NCI-H748 (cell line): ENCODE results near the gene CIITA.

Experiments used
- DNase-seq: peaks from one replicate; lab custom pipeline; 2025; ENCODE audit not compliant: unreplicated experiment; lab: John Stamatoyannopoulos, UW

The CIITA gene

DNA sequence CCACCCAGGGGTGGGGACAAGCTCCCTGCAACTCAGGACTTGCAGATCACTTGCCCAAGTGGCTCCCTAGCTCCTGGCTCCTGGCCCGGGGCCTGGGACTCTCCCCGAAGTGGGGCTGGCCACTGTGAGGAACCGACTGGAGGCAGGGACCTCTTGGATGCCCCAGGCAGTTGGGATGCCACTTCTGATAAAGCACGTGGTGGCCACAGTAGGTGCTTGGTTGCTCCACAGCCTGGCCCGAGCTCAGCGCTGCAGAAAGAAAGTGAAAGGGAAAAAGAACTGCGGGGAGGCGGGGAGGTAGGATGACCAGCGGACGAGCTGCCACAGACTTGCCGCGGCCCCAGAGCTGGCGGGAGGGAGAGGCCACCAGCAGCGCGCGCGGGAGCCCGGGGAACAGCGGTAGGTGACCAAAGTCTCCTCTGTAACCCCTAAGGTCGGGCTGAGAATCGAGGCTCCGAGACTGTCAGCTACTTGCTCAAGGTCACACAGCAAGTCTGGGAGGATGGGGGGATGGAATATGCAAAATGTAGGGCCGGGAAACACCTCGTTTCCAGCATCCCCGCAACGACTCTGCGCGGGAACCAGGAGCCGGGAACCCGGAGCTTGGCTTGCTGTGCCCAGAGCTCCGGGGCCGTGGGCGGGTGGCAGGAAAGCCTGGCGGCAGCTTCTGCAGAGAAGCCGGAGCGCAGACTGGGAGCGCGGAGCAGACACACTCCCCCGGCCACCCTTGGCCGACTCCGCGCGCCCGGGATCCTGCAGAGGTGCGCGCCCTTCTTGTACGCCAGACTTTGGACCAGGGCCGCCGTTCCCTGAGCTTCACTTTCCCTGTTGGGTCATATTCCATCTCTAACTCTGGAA, 1.9 kb downstream of the CIITA start:
- DNase-seq: peak; percentile 19

DNA sequence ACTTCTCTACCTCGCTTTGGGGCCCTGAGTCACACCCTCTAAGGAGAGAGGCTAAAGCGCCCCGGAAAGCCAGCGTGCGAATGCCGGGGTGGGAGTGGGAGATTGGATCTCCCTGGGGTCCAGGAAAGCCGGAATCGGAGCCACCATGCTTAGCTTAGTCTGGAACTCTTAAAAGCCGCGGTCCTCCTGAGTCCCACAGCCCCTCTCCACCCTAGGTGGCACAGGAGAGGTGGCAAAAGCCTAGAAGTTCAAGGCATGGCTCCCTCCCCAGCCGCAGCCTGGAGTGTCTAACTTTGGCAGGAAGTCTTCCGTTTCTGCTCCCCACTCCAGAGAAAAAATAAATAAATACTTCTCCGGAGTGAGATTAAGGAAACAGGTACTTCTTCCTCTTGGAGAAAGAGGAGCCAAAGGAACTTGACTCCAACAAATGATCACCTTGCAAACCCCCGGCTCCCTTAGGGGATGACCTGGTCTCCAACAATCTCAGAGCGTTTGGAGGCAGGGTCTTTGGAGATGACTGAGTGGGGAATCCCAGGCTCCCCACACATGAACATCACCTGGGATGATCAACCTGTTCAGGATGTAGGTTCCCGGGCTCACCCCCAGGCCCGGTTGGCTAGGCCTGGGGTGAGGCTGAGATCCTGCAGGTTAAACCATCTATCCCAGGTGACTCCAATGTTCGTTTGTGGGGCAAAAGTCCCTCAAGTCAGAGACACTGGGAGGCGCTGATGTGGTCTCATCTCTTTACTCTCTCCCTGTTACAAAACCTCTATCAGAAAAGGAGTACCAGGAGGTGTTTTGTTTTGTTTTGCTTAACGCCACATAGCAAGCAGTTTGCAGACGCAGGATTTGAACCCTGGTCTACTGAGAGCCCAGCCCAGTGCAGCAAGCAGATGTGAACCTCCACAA, 2.9 kb downstream of the CIITA start:
- no peak for DNase-seq

DNA sequence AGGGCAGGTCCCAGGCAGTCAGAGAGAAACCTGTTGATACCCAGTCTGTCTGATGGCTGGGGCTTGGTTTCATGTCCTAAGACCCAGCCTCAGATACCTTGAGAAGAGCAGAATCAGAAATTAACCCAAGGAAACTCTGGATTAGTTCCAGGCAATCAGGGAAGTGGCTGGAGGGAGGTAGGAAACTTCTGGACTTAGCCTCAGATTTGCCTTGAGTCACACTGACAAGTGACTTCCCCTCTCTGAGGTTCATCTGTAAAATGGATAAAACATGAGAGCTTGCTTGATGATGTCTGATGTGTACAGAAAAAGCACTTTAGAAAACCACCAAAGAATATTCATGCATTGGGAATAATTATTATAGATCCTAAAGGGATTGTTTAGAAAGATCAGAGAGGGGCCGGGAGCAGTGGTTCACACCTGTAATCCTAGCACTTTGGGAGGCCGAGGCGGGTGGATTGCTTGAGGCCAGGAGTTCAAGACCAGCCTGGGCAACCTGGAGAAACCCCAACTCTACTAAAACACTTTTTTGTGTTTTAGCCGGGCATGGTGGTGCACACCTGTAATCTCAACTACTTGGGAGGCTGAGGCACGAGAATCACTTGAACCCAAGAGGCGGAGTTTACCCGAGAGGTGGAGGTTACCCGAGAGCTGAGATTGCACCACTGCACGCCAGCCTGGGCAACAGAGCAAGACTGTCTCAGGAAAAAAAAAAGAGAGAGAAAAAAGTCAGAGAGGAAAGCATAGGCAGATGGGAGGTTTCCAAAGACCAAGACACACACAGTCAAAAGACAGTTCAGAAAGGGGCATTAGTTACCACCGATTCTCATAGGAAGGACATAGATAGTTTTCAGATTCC, 3.8 kb downstream of the CIITA start:
- DNase-seq: no peak

DNA sequence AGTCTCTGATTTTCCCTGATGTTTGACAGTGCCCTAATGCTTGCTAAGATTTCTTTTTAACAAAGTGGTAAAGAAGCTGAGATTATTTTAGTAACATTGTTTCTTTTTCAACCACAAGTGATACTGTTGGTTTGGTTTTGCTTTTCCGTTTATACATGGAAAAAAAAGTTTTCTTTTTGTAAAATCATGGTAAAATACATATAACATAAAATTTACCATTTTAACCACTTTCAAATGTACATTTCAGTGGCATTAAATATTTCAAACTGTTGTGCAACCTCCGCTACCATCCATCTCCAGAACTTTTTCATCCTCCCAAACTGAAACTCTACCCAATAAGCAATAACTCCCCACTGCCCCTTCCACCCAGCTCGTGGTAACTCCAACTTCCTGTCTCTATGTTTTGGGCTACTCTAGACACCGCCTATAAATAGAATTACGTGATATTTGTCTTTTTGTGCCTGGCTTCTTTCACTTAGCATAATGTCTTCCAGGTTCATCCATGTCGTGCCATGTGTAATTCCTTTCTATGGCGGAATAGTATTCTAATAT, 4.6 kb downstream of the CIITA start:
- no peak for DNase-seq

DNA sequence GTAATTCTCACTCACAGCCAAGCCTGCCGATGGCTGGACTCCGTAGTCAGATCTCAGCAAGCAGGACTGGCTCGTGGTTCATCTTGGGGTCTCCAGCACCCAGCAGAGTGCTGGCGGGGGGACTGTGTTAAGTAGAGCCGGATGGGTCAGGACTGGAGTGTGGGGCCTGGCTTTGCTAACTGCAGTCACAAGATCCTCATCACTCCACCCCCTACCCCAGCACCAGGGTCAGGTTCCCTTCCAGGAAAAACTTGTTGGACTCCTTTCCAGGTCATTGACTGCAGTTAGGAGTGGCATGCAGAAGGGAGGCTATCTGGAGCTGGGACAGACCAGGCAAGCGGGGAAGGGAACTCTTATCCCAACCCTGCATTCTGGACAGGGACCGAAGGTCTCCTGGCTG, 6.0 kb downstream of the CIITA start:
- DNase-seq: no peak

DNA sequence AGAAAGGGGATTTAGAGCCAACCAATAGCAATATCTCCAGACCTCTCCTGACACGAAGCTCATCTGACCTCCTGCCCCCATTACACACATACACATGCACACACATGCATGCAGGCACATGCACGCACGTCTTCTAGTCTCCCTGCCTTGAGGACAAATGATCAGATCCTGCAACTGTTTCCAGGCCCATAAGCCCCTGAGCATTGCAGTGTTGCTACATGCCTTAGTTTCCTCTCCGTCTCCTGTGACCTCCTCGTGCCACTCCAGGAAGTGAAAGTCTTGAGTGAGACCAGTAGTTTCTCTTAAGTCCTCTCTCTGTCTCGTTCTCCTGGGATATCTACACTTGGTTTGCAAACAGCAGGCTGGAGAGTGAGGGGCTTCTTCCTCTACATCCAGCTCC, 8.2 kb downstream of the CIITA start:
- no peak for DNase-seq

DNA sequence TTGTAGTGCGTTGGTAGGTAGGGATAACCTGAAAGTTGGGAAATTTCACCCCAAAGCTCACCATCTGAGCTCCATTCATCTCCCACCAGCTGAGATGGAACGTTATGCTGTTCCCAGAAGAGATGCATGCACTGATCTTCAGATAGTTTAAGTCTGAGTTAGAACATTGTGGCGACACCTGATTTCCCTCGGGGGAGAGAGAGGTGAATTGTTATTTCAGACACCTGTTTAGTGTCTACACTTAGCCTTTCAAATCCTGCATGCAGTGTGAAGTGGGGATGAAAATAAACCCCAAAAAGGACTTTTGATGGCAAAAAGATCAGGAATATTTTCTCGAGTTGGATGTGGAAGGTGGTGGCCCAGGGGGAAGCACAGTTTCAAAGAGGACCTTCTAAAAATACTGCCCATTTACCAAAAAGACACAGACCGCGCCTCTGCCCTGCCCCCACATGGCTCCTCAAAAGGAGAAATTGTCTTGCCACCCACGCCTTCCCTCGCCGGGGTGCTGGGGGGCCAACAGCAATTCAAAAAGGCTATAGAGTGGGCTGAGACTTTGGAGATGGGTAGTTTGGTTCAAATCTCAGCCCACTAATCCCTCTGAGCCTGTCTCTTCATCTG, 11.4 kb downstream of the CIITA start:
- no peak for DNase-seq

DNA sequence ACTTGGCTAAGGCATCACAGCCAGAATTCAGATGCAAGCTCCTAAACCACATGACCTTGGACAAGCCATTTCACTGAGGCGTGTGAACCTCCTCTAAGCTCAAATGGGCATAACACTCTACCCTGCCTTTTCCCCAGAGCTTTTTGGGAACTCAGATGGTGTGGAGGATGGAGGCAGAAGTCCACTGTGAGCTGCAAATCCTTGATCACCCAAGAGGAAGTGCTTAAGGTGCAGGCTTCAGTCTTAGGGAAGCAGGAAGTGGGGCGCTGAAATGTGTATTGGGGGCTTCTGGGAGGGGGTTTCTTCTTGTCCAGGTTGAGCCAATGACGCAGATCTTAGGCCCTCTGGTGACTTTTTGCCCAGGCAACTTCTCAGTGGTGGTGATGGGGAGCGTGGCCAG, 12.9 kb downstream of the CIITA start:
- DNase-seq: no peak

DNA sequence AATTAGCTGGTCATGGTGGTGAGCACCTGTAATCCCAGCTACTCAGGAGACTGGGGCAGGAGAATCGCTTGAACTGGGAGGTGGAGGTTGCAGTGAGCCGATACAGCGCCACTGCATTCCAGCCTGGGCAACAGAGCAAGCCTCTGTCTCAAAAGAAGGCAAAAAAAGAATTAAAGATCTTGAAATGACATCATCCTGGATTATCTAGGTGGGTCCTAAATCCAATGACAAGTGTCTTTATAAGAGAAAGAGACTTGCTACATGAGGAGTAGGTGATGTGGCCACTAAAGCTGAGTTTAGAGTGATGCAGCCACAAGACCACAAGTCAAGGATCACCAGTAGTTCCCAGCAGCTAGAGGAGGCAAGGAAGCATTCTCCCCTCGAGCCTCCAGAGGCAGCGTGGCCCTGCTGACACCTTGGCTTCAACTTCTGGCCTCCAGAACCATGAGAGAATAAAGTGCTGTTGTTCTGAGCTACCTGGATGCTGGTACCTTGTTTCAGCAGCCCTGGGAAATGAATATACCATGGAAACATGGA, 15.8 kb downstream of the CIITA start:
- no peak for DNase-seq

DNA sequence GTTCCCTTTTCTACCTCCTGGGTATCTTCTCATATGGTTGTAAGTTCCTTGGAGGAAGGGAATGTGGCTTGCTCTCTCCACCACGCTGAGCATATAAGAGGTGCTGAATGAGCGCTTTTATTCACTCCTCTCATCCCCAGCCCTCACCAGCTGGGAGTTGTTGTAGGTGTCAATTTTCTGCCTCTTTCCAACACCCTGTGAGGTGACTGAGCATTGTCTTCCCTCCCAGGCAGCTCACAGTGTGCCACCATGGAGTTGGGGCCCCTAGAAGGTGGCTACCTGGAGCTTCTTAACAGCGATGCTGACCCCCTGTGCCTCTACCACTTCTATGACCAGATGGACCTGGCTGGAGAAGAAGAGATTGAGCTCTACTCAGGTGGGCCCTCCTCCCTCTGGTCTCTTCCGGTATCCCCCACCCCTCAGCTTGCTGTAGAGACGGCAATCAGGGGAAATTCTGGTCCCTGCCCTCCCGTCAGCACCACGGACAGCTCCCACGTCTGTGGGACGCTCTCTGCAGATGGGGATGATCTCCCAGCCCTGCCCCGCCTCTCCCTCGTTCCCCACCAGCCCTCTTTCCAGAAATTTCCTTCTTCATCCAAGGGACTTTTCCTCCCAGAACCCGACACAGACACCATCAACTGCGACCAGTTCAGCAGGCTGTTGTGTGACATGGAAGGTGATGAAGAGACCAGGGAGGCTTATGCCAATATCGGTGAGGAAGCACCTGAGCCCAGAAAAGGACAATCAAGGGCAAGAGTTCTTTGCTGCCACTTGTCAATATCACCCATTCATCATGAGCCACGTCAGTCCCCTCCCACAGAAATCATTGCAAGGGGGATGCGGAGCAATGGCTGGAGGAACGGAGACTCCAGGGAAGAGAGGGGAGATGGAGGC, 18.3 kb downstream of the CIITA start:
- DNase-seq: no peak

DNA sequence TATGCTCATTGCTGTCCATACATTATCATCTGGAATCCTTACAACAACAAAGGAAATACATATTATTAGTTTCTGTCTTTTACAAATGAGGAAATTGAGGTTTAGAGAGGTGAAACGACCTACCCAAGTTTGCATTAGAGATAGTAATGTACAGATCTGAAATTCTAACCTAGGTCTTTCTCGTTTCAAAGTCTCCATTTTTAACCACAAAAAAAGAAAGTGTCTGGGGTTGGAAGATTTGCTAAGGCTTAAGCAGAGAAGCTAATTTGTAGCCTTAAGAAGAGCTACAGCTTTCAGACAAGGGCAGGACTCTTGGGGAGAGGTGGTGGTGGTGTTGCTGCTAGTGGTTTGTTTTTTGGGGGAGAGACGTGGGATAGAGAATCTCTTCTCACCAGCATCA, 19.2 kb downstream of the CIITA start:
- DNase-seq: no peak

DNA sequence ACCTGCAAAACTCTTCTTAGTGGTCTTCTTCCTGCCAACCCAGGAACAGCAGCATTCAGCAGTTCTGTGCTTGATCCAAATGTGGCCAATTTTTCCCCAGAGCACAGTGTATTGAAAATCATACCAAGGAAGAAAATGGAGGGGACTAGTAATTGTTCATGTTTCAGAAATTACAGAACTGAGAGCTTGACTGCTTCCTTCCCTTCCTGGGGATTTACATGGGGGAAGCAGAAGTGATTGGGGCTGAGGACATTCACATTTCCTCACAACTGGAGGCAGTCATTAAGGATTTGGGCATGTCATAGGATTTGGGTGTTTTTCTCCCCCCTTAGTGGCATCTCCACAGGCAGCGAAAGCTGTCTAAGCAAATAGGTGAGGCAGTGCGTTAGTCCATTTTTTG, 19.7 kb downstream of the CIITA start:
- DNase-seq: no peak

DNA sequence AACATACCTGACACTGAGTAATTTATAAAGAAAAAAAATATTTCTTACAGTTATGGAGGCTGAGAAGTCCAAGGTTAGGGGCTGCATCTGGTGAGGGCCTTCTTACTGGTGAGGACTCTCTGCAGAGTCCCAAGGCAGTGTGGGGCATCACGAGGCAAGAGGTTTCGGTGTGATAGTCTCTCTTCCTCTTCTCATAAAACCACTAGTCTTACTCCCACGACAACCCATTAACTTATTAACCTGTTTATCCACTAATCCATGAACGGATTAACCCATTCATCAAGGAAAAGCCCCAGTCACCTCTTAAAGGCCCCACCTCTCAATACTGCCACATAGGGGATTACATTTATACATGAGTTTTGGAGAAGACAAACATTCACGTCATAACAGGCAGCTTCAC, 20.1 kb downstream of the CIITA start:
- no peak for DNase-seq

DNA sequence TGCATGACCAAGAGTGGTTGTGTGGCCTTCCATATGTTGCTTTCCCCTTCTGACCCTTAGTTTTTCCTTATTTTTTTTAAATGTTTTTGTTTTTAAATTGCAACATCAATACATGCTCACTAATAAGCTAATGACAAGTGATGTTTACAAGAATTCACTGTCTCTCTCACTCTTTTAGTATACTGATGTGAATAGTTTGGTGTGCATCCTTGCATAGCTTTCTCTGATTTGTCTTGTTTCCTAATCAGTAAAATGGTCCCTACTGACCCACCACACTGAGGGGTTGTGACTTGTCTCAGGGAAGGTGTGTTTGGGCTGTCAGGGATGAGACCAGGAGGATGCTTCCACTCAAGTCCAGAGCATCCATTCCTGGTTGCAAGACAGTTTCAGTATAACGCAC, 26.0 kb downstream of the CIITA start:
- DNase-seq: no peak

DNA sequence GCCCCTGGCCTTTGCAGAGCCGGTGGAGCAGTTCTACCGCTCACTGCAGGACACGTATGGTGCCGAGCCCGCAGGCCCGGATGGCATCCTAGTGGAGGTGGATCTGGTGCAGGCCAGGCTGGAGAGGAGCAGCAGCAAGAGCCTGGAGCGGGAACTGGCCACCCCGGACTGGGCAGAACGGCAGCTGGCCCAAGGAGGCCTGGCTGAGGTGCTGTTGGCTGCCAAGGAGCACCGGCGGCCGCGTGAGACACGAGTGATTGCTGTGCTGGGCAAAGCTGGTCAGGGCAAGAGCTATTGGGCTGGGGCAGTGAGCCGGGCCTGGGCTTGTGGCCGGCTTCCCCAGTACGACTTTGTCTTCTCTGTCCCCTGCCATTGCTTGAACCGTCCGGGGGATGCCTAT, 29.5 kb downstream of the CIITA start:
- no peak for DNase-seq

DNA sequence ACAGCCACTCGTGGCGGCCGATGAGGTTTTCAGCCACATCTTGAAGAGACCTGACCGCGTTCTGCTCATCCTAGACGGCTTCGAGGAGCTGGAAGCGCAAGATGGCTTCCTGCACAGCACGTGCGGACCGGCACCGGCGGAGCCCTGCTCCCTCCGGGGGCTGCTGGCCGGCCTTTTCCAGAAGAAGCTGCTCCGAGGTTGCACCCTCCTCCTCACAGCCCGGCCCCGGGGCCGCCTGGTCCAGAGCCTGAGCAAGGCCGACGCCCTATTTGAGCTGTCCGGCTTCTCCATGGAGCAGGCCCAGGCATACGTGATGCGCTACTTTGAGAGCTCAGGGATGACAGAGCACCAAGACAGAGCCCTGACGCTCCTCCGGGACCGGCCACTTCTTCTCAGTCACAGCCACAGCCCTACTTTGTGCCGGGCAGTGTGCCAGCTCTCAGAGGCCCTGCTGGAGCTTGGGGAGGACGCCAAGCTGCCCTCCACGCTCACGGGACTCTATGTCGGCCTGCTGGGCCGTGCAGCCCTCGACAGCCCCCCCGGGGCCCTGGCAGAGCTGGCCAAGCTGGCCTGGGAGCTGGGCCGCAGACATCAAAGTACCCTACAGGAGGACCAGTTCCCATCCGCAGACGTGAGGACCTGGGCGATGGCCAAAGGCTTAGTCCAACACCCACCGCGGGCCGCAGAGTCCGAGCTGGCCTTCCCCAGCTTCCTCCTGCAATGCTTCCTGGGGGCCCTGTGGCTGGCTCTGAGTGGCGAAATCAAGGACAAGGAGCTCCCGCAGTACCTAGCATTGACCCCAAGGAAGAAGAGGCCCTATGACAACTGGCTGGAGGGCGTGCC, 30.1 kb downstream of the CIITA start:
- no peak for DNase-seq

DNA sequence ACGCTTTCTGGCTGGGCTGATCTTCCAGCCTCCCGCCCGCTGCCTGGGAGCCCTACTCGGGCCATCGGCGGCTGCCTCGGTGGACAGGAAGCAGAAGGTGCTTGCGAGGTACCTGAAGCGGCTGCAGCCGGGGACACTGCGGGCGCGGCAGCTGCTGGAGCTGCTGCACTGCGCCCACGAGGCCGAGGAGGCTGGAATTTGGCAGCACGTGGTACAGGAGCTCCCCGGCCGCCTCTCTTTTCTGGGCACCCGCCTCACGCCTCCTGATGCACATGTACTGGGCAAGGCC, 30.7 kb downstream of the CIITA start:
- no peak for DNase-seq

DNA sequence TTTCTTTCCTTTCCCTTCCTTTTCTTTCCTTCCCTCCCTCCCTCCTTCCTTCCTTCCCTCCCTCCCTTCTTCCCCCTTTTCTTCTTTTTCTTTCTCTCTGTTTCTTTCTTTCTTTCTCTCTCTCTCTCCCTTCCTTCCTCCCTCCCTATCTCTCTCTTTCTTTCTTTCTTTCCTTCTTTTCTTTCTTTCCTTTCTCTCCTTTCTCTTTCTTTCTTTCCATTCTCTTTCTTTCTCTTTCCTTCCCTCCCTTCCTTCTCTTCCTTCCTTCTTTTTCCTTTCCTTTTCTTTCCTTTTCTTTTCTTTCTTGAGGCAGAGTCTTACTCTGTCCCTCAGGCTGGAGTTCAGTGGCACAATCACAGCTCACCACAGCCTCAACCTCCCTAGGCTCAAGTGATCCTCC, 34.3 kb downstream of the CIITA start:
- DNase-seq: no peak

DNA sequence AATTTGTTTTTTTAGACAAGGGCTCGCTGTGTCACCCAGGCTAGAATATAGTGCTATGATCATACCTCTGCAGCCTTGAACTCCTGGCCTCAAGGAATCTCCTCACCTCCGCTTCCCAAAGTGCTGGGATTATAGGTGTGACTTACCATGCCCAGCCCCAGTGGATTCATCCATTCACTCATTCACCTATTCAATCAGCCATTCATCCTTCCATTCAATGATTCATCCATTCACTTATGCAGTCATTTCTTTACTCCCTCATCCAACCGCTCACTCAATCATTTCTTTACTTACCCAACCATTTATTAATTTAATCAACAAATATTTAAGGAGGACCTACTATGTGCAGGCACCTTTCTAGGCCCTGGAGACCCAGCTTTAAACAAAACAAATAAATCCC, 39.5 kb downstream of the CIITA start:
- no peak for DNase-seq
